Endothelial cell of umbilical vein (primary cell): ENCODE measurements around the gene SPARC. TPM values are rescaled to one million over a fixed set of nuclear protein-coding genes. Genes with fewer than 3 reads are reported as not detected.

Experiments used
- BruUV-seq: library from RNA; stranded (reverse); fragments of 400-500 nt; replicated peaks from 2 replicates; lab custom pipeline; 2021; lab: Mats Ljungman, UMichigan
- CTCF ChIA-PET: fragments of 300-600, 350-600 bp; sonication (Branson Sonifier 250); formaldehyde crosslinking; loops from one replicate; lab custom pipeline; 2021; ENCODE audit warnings: antibody characterized with exemption, inconsistent platforms; lab: Charles Lee
- POLR2A ChIA-PET: fragments of 300-600, 350-600 bp; sonication (Branson Sonifier 250); formaldehyde crosslinking; loops from one replicate; lab custom pipeline; 2021; ENCODE audit warnings: antibody characterized with exemption, inconsistent platforms; lab: Charles Lee
- DNase-seq: peaks from one replicate; pipeline ENCODE4 v3.0.0-alpha.2; 2011; ENCODE audit warnings: low read depth, low spot score
- FAIRE-seq: peaks from 2 replicates; lab custom pipeline; 2011; peaks lifted over from hg19 to GRCh38; lab: Jason Lieb, UNC
- H2AFZ ChIP-seq: 2 replicates; pipeline ENCODE4 v1.6.0; 2012; ENCODE audit warnings: low read depth, low read length, control low read depth, inconsistent platforms
- H3K27ac ChIP-seq: 2 replicates; pipeline ENCODE4 v1.5.1; 2011; ENCODE audit warnings: low read depth, mild to moderate bottlenecking, control low read depth, low read length, moderate library complexity; ENCODE audit not compliant: insufficient read depth
- H3K27me3 ChIP-seq, 2 experiments: 2 replicates each; pipeline versions ENCODE4 v1.6.0 to v1.6.1; 2011; ENCODE audit warnings: low read length in 2 of 2, mixed read lengths in 1 of 2; ENCODE audit not compliant: control insufficient read depth in 2 of 2, insufficient read depth in 2 of 2
- H3K36me3 ChIP-seq, 2 experiments: 2 replicates in 1 of 2; 3 replicates in 1 of 2; pipeline ENCODE4 v1.5.1; 2011; ENCODE audit warnings: low read length in 2 of 2, mild to moderate bottlenecking in 1 of 2, moderate library complexity in 1 of 2; ENCODE audit not compliant: control insufficient read depth in 2 of 2, insufficient read depth in 2 of 2; ENCODE audit errors: extremely low read depth in 1 of 2
- H3K4me1 ChIP-seq: 3 replicates; pipeline ENCODE4 v1.5.1; 2011; ENCODE audit warnings: mild to moderate bottlenecking, low read length; ENCODE audit not compliant: control insufficient read depth, insufficient read depth; ENCODE audit errors: extremely low read depth
- H3K4me2 ChIP-seq: 2 replicates; pipeline ENCODE4 v1.6.1; 2011; ENCODE audit warnings: low read length, control low read depth, mixed read lengths; ENCODE audit not compliant: insufficient read depth
- H3K4me3 ChIP-seq, 3 experiments: fragments of 200-600 bp in 1 of 3; sonication (generic), shearing (Covaris generic) in 1 of 3; replicated peaks in 1 of 3; 2 replicates each; pipeline ENCODE4 v1.5.1; 2011 to 2016; ENCODE audit warnings: control low read depth in 3 of 3, low read length in 3 of 3, mild to moderate bottlenecking in 2 of 3, inconsistent platforms in 1 of 3, low read depth in 1 of 3, moderate library complexity in 1 of 3; ENCODE audit not compliant: insufficient read depth in 1 of 3
- H3K79me2 ChIP-seq: 2 replicates; pipeline ENCODE4 v1.6.0; 2012; ENCODE audit warnings: low read length, inconsistent platforms; ENCODE audit not compliant: control insufficient read depth, insufficient read depth
- H3K9ac ChIP-seq: replicated peaks from 2 replicates; pipeline ENCODE3; 2011; ENCODE audit warnings: low read length, control low read depth; ENCODE audit not compliant: insufficient read depth; ENCODE audit errors: extremely low read depth
- H3K9me1 ChIP-seq: replicated peaks from 3 replicates; pipeline ENCODE4 v1.6.0; 2011; ENCODE audit warnings: mild to moderate bottlenecking, low read length; ENCODE audit not compliant: control insufficient read depth, insufficient read depth; ENCODE audit errors: extremely low read depth
- H3K9me3 ChIP-seq: replicated peaks from 2 replicates; pipeline ENCODE4 v1.5.1; 2012; ENCODE audit warnings: low read length, inconsistent platforms; ENCODE audit not compliant: control insufficient read depth, insufficient read depth
- H4K20me1 ChIP-seq: replicated peaks from 2 replicates; pipeline ENCODE3; 2011; ENCODE audit warnings: mild to moderate bottlenecking, low read length; ENCODE audit not compliant: control insufficient read depth, insufficient read depth; ENCODE audit errors: extremely low read depth
- CTCF ChIP-seq, 2 donors: IDR thresholded peaks; 1 replicate in 1 of 2; 2 replicates in 1 of 2; pipeline ENCODE4 v1.5.1; 2011; ENCODE audit warnings: low read length in 2 of 2, mild to moderate bottlenecking in 2 of 2, moderate library complexity in 2 of 2, control low read depth in 1 of 2, inconsistent platforms in 1 of 2, low read depth in 1 of 2; ENCODE audit not compliant: insufficient read depth in 1 of 2; ENCODE audit errors: extremely low read depth in 1 of 2
- EZH2 ChIP-seq: IDR thresholded peaks from 2 replicates; pipeline ENCODE4 v1.6.1; 2012; ENCODE audit warnings: borderline replicate concordance, low read depth, mild to moderate bottlenecking, moderate library complexity, low read length, inconsistent platforms; ENCODE audit not compliant: severe bottlenecking
- GATA2 ChIP-seq: IDR thresholded peaks from 2 replicates; pipeline ENCODE4 v1.7.0; 2011; ENCODE audit warnings: low read depth, mild to moderate bottlenecking, moderate library complexity, mixed read lengths, low read length; ENCODE audit not compliant: insufficient read length, insufficient read depth
- JUN ChIP-seq: IDR thresholded peaks from 2 replicates; pipeline ENCODE4 v1.6.1; 2011; ENCODE audit warnings: borderline replicate concordance, low read depth; ENCODE audit not compliant: insufficient read length, insufficient read depth
- MAX ChIP-seq: IDR thresholded peaks from 2 replicates; pipeline ENCODE4 v1.6.1; 2011; ENCODE audit not compliant: insufficient read depth, insufficient read length
- MYC ChIP-seq: IDR thresholded peaks from one replicate; pipeline ENCODE4 v1.6.1; 2011; ENCODE audit warnings: mild to moderate bottlenecking, low read depth, low read length
- POLR2A ChIP-seq: IDR thresholded peaks from 2 replicates; pipeline ENCODE4 v1.6.1; 2012; ENCODE audit warnings: low read depth, mild to moderate bottlenecking, control low read depth, low read length
- POLR2AphosphoS5 ChIP-seq: IDR thresholded peaks from 2 replicates; pipeline ENCODE4 v1.6.1; 2012; ENCODE audit warnings: low read depth, mild to moderate bottlenecking, control low read depth, low read length, moderate library complexity; ENCODE audit not compliant: insufficient read depth
- dilution Hi-C: fragments of 300-500 bp; cut with MboI; formaldehyde crosslinking; loops from one replicate; pipeline ENCODE4 v1.15.0; 2019; ENCODE audit warnings: low sequenced_read_pairs; ENCODE audit not compliant: extremely low pct_ligation_motif_present
- intact Hi-C: fragments of 100-400 bp; cut with micrococcal nuclease; formaldehyde crosslinking; loops from one replicate; pipeline ENCODE4 v1.10.0; 2022
- polyA plus RNA-seq, 4 experiments: library from polyadenylated mRNA; depleted of rRNA in 3 of 4; stranded (reverse) in 3 of 4; unstranded in 1 of 4; fragments of >200 nt; gene quantifications; 2 replicates each; pipeline versions ENCODE4 v1.2.1 to v1.2.3, GENCODE V29; 2011 to 2012; ENCODE audit warnings: missing spikeins in 1 of 4
- total RNA-seq: library from RNA; stranded (reverse); gene quantifications from 2 replicates; pipeline ENCODE4 v1.2.3, GENCODE V29; 2021

SPARC gene
- total and polyA plus RNA-seq, 2 donors (not counting 3 experiments of a cell fraction or from before 2014, with no cell fraction given) = 2,962 to 3,114 TPM

GRCh38 chr5:151717416-151717815 is 30.7 kb upstream of the SPARC start:
- POLR2A ChIA-PET = interaction anchor here (1.4 kb wide), 1 partner anchor 30 kb away, joined by 3 read pairs; the partner anchor contains the start of gene SPARC
- Histone ChIP-seq H3K9me1 (no peaks in the 10 kb centered on the region), H3K4me2 (no peak overlapping the region), H3K27me3 (no peaks in the 10 kb centered on the region), H3K4me3 (no peak overlapping the region), H4K20me1 (no peaks in the 10 kb centered on the region), H3K36me3 (no peaks in the 10 kb centered on the region), H3K9ac (no peak overlapping the region), H3K9me3 (no peaks in the 10 kb centered on the region), H3K4me1 (no peaks in the 10 kb centered on the region), H3K27ac (no peak overlapping the region), H2AFZ (peak overlapping the region; percentile 44), H3K79me2 (no peaks in the 10 kb centered on the region)
- FAIRE-seq (no peak), DNase-seq (no peak)
- BruUV-seq = no TSS peak
- CTCF ChIA-PET = interaction anchor here (1.4 to 9.5 kb wide), 8 partner anchors 18 to 65 kb away, joined by 5 to 173 read pairs (median 7); partner anchors contain the start of gene SPARC
- dilution Hi-C loops (no loop called here), intact Hi-C loops (no loop called here)
- TF ChIP-seq EZH2 (no peak), CTCF (IDR thresholded peaks at IDR 0.05; ENCODE audit: extremely low read depth in 1 of 2, insufficient read depth in 1 of 2, low read depth in 1 of 2, low read length in 2 of 2) (no peak), POLR2AphosphoS5 (no peak), GATA2 (no peak), MAX (no peak), JUN (no peak), POLR2A (no peak), MYC (no peak)
